ENCODE measurements around the gene CPSF4L. TPM values are rescaled to one million over a fixed set of nuclear protein-coding genes. Genes with fewer than 3 reads are reported as not detected.

The CPSF4L gene
- polyA plus RNA-seq, 1 of the 3 experiments (the other 2 are of a cell fraction) = 0.10 TPM

- POLR2A ChIA-PET = interaction anchor here (0.8 to 1.2 kb wide), 2 partner anchors 15 to 48 kb away, joined by 3 to 4 read pairs; no protein-coding TSS in a partner anchor
- H3F3A ChIP-seq (replicated peaks; ENCODE audit: insufficient read depth) = no peaks in the 10 kb centered on the region
- CTCF ChIA-PET = interaction anchor here (1.0 to 22.4 kb wide), 9 partner anchors 8 to 538 kb away, joined by 3 to 691 read pairs (median 3); no protein-coding TSS in a partner anchor
- no peaks in the 10 kb centered on the region for H4K20me1 ChIP-seq (ENCODE audit: insufficient read depth)
- H2AFZ ChIP-seq (ENCODE audit: low read depth) = no peak overlapping the region
- H3K9me3 ChIP-seq = no peaks in the 10 kb centered on the region
- no peaks in the 10 kb centered on the region for H3K27me3 ChIP-seq (ENCODE audit: insufficient read depth)
- H3K4me1 ChIP-seq (ENCODE audit: control insufficient read depth in 1 of 2, insufficient read depth in 2 of 2, low read depth in 1 of 2, low read length in 1 of 2) = peaks cover 0 to 11% of the 10 kb centered on the region in 2 experiments; a peak in 1 of 4 replicates
- DNase-seq = peak; percentile 66
- WGBS (ENCODE audit: low lambda C conversion rate) = 85% methylated on average over 12 of the region's 12 CpGs
- no peaks in the 10 kb centered on the region for H3K79me2 ChIP-seq (ENCODE audit: insufficient read depth)
- H3K9me2 ChIP-seq = no peaks in the 10 kb centered on the region
- H3K36me3 ChIP-seq (replicated peaks in 1 of 2; ENCODE audit: control insufficient read depth in 1 of 2, insufficient read depth in 2 of 2, low read length in 1 of 2) = no peaks in the 10 kb centered on the region
- H3K9ac ChIP-seq = no peak overlapping the region
- no peak overlapping the region for H3K27ac ChIP-seq (ENCODE audit: low read depth in 2 of 2, low read length in 1 of 2)
- TF ChIP-seq FOXM1 (IDR thresholded peaks at IDR 0.05; ENCODE audit: low read depth) = no peak
- TF ChIP-seq, protein P1, sequence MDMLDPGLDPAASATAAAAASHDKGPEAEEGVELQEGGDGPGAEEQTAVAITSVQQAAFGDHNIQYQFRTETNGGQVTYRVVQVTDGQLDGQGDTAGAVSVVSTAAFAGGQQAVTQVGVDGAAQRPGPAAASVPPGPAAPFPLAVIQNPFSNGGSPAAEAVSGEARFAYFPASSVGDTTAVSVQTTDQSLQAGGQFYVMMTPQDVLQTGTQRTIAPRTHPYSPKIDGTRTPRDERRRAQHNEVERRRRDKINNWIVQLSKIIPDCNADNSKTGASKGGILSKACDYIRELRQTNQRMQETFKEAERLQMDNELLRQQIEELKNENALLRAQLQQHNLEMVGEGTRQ (IDR thresholded peaks at IDR 0.05; ENCODE audit: borderline replicate concordance, low read depth, low read length) = no peak
- no peak for TF ChIP-seq MXI1 (IDR thresholded peaks at IDR 0.05; ENCODE audit: low read depth, low read length)
- TF ChIP-seq FOXJ3 (CRISPR knock-in tag; IDR thresholded peaks at IDR 0.05) = no peak
- no peak for TF ChIP-seq NFIC (IDR thresholded peaks at IDR 0.05; ENCODE audit: borderline replicate concordance)
- TF ChIP-seq FOSL2 (IDR thresholded peaks at IDR 0.05; ENCODE audit: borderline replicate concordance, low read depth) = no peak
- no peak for TF ChIP-seq GATA2 (CRISPR knock-in tag; IDR thresholded peaks at IDR 0.05)
- H3K4me2 ChIP-seq = no peak overlapping the region
- no peak overlapping the region for H3K4me3 ChIP-seq (ENCODE audit: low read depth in 2 of 2, low read length in 1 of 2)
These were observed 1.3 kb upstream of the CPSF4L start for GRCh38 chr17:73262676-73263642.

DNA sequence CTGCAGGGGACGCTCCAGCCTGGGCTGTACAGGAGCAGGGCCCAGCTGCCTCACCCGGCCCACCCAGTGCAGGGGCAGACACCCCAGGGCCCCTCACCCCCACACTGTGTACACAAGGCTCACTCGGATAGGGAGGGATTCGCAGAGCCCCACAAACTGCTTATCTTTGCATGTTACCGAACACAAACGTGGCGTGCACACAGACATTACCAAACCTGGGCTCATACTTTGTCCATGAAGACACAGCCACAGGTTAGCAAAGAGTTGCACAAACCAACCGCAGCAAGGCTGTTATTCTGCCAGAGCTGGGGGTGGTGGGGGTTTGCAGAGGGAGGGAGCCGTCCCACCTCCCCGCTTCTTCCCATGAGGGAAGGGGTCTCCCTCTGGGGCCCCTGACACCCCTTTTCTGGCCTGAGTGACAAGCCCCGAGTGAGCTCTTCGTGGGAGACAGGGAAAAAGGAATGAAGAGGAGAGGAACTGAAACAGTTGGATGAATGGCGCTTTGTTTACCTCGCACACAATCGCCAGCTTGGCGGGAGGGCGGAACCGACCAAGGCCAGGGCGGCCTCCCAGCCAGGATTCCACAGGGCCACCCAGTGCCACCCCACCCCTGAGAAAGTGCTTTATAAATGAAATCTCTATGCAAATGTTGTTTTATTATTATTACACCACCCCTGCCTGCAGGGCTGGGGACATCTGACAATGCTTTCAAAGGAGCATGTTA lies 434 bp upstream of the CPSF4L start:
- Histone ChIP-seq H3K4me2 (no peak overlapping the region), H3K4me1 (ENCODE audit: control insufficient read depth in 1 of 2, insufficient read depth in 2 of 2, low read depth in 1 of 2, low read length in 1 of 2) (peaks cover 0 to 11% of the 10 kb centered on the region in 2 experiments; a peak in 1 of 4 replicates), H3K79me2 (ENCODE audit: insufficient read depth) (no peaks in the 10 kb centered on the region), H4K20me1 (ENCODE audit: insufficient read depth) (no peaks in the 10 kb centered on the region), H3K27ac (ENCODE audit: low read depth in 2 of 2, low read length in 1 of 2) (no peak overlapping the region), H3K27me3 (ENCODE audit: insufficient read depth) (no peaks in the 10 kb centered on the region), H3K36me3 (replicated peaks in 1 of 2; ENCODE audit: control insufficient read depth in 1 of 2, insufficient read depth in 2 of 2, low read length in 1 of 2) (no peaks in the 10 kb centered on the region), H3K9me2 (no peaks in the 10 kb centered on the region), H3K4me3 (ENCODE audit: low read depth in 2 of 2, low read length in 1 of 2) (no peak overlapping the region), H3F3A (replicated peaks; ENCODE audit: insufficient read depth) (no peaks in the 10 kb centered on the region), H3K9ac (no peak overlapping the region), H3K9me3 (no peaks in the 10 kb centered on the region), H2AFZ (ENCODE audit: low read depth) (no peak overlapping the region)
- peak; percentile 36 for DNase-seq
- 87% methylated on average over 19 of the region's 19 CpGs for WGBS (ENCODE audit: low lambda C conversion rate)
- ChIA-PET POLR2A (interaction anchor here (0.8 to 1.2 kb wide), 2 partner anchors 16 to 49 kb away, joined by 3 to 4 read pairs; no protein-coding TSS in a partner anchor), CTCF (interaction anchor here (0.9 to 22.4 kb wide), 10 partner anchors 9 to 535 kb away, joined by 3 to 691 read pairs (median 3); partner anchors contain the start of gene CDC42EP4)
- no peak for TF ChIP-seq ELF1 (IDR thresholded peaks at IDR 0.05)
